Endothelial cell of umbilical vein (primary cell): Measurements from ENCODE around the gene PPP4C. TPM values are rescaled to one million over a fixed set of nuclear protein-coding genes. Genes with fewer than 3 reads are reported as not detected.

Source experiments
- BruUV-seq: library from RNA; stranded (reverse); fragments of 400-500 nt; replicated peaks from 2 replicates; lab custom pipeline; 2021; lab: Mats Ljungman, UMichigan
- CTCF ChIA-PET: fragments of 300-600, 350-600 bp; sonication (Branson Sonifier 250); formaldehyde crosslinking; loops from one replicate; lab custom pipeline; 2021; ENCODE audit warnings: antibody characterized with exemption, inconsistent platforms; lab: Charles Lee
- POLR2A ChIA-PET: fragments of 300-600, 350-600 bp; sonication (Branson Sonifier 250); formaldehyde crosslinking; loops from one replicate; lab custom pipeline; 2021; ENCODE audit warnings: antibody characterized with exemption, inconsistent platforms; lab: Charles Lee
- DNase-seq: peaks from one replicate; pipeline ENCODE4 v3.0.0-alpha.2; 2011; ENCODE audit warnings: low read depth, low spot score
- FAIRE-seq: peaks from 2 replicates; lab custom pipeline; 2011; peaks lifted over from hg19 to GRCh38; lab: Jason Lieb, UNC
- H2AFZ ChIP-seq: 2 replicates; pipeline ENCODE4 v1.6.0; 2012; ENCODE audit warnings: low read depth, low read length, control low read depth, inconsistent platforms
- H3K27ac ChIP-seq: 2 replicates; pipeline ENCODE4 v1.5.1; 2011; ENCODE audit warnings: low read depth, mild to moderate bottlenecking, control low read depth, low read length, moderate library complexity; ENCODE audit not compliant: insufficient read depth
- H3K27me3 ChIP-seq, 2 experiments: 2 replicates each; pipeline versions ENCODE4 v1.6.0 to v1.6.1; 2011; ENCODE audit warnings: low read length in 2 of 2, mixed read lengths in 1 of 2; ENCODE audit not compliant: control insufficient read depth in 2 of 2, insufficient read depth in 2 of 2
- H3K36me3 ChIP-seq, 2 experiments: 2 replicates in 1 of 2; 3 replicates in 1 of 2; pipeline ENCODE4 v1.5.1; 2011; ENCODE audit warnings: low read length in 2 of 2, mild to moderate bottlenecking in 1 of 2, moderate library complexity in 1 of 2; ENCODE audit not compliant: control insufficient read depth in 2 of 2, insufficient read depth in 2 of 2; ENCODE audit errors: extremely low read depth in 1 of 2
- H3K4me1 ChIP-seq: 3 replicates; pipeline ENCODE4 v1.5.1; 2011; ENCODE audit warnings: mild to moderate bottlenecking, low read length; ENCODE audit not compliant: control insufficient read depth, insufficient read depth; ENCODE audit errors: extremely low read depth
- H3K4me2 ChIP-seq: 2 replicates; pipeline ENCODE4 v1.6.1; 2011; ENCODE audit warnings: low read length, control low read depth, mixed read lengths; ENCODE audit not compliant: insufficient read depth
- H3K4me3 ChIP-seq, 3 experiments: fragments of 200-600 bp in 1 of 3; sonication (generic), shearing (Covaris generic) in 1 of 3; replicated peaks in 1 of 3; 2 replicates each; pipeline ENCODE4 v1.5.1; 2011 to 2016; ENCODE audit warnings: control low read depth in 3 of 3, low read length in 3 of 3, mild to moderate bottlenecking in 2 of 3, inconsistent platforms in 1 of 3, low read depth in 1 of 3, moderate library complexity in 1 of 3; ENCODE audit not compliant: insufficient read depth in 1 of 3
- H3K79me2 ChIP-seq: 2 replicates; pipeline ENCODE4 v1.6.0; 2012; ENCODE audit warnings: low read length, inconsistent platforms; ENCODE audit not compliant: control insufficient read depth, insufficient read depth
- H3K9ac ChIP-seq: replicated peaks from 2 replicates; pipeline ENCODE3; 2011; ENCODE audit warnings: low read length, control low read depth; ENCODE audit not compliant: insufficient read depth; ENCODE audit errors: extremely low read depth
- H3K9me1 ChIP-seq: replicated peaks from 3 replicates; pipeline ENCODE4 v1.6.0; 2011; ENCODE audit warnings: mild to moderate bottlenecking, low read length; ENCODE audit not compliant: control insufficient read depth, insufficient read depth; ENCODE audit errors: extremely low read depth
- H3K9me3 ChIP-seq: replicated peaks from 2 replicates; pipeline ENCODE4 v1.5.1; 2012; ENCODE audit warnings: low read length, inconsistent platforms; ENCODE audit not compliant: control insufficient read depth, insufficient read depth
- H4K20me1 ChIP-seq: replicated peaks from 2 replicates; pipeline ENCODE3; 2011; ENCODE audit warnings: mild to moderate bottlenecking, low read length; ENCODE audit not compliant: control insufficient read depth, insufficient read depth; ENCODE audit errors: extremely low read depth
- CTCF ChIP-seq, 2 donors: IDR thresholded peaks; 1 replicate in 1 of 2; 2 replicates in 1 of 2; pipeline ENCODE4 v1.5.1; 2011; ENCODE audit warnings: low read length in 2 of 2, mild to moderate bottlenecking in 2 of 2, moderate library complexity in 2 of 2, control low read depth in 1 of 2, inconsistent platforms in 1 of 2, low read depth in 1 of 2; ENCODE audit not compliant: insufficient read depth in 1 of 2; ENCODE audit errors: extremely low read depth in 1 of 2
- FOS ChIP-seq: IDR thresholded peaks from 2 replicates; pipeline ENCODE4 v1.6.1; 2011; ENCODE audit warnings: mild to moderate bottlenecking, low read length, moderate library complexity, borderline replicate concordance; ENCODE audit not compliant: insufficient read depth
- JUN ChIP-seq: IDR thresholded peaks from 2 replicates; pipeline ENCODE4 v1.6.1; 2011; ENCODE audit warnings: borderline replicate concordance, low read depth; ENCODE audit not compliant: insufficient read length, insufficient read depth
- POLR2AphosphoS5 ChIP-seq: IDR thresholded peaks from 2 replicates; pipeline ENCODE4 v1.6.1; 2012; ENCODE audit warnings: low read depth, mild to moderate bottlenecking, control low read depth, low read length, moderate library complexity; ENCODE audit not compliant: insufficient read depth
- dilution Hi-C: fragments of 300-500 bp; cut with MboI; formaldehyde crosslinking; loops from one replicate; pipeline ENCODE4 v1.15.0; 2019; ENCODE audit warnings: low sequenced_read_pairs; ENCODE audit not compliant: extremely low pct_ligation_motif_present
- intact Hi-C: fragments of 100-400 bp; cut with micrococcal nuclease; formaldehyde crosslinking; loops from one replicate; pipeline ENCODE4 v1.10.0; 2022
- polyA plus RNA-seq, 4 experiments: library from polyadenylated mRNA; depleted of rRNA in 3 of 4; stranded (reverse) in 3 of 4; unstranded in 1 of 4; fragments of >200 nt; gene quantifications; 2 replicates each; pipeline versions ENCODE4 v1.2.1 to v1.2.3, GENCODE V29; 2011 to 2012; ENCODE audit warnings: missing spikeins in 1 of 4
- total RNA-seq: library from RNA; stranded (reverse); gene quantifications from 2 replicates; pipeline ENCODE4 v1.2.3, GENCODE V29; 2021

Gene PPP4C
- total and polyA plus RNA-seq, 2 donors (not counting 3 experiments of a cell fraction or from before 2014, with no cell fraction given): 167 to 327 TPM

- peak overlapping the region; percentile 91 for H3K4me2 ChIP-seq
- no peaks in the 10 kb centered on the region for H3K27me3 ChIP-seq
- H3K27ac ChIP-seq: peak overlapping the region; percentile 78
- ChIA-PET CTCF (interaction anchor here (1.1 to 4.5 kb wide), 7 partner anchors 11 to 45 kb away, joined by 3 to 53 read pairs (median 9); partner anchors contain the start of gene TBX6), POLR2A (interaction anchor here (0.8 to 2.8 kb wide), 4 partner anchors 9 to 25 kb away, joined by 3 to 21 read pairs (median 11); partner anchors contain the start of gene PPP4C)
- H2AFZ ChIP-seq: no peak overlapping the region
- DNase-seq (no peak), FAIRE-seq (peak; percentile 26)
- H3K79me2 ChIP-seq: peaks cover 46% of the 10 kb centered on the region
- intact Hi-C loops (no loop called here), dilution Hi-C loops (no loop called here)
- no peaks in the 10 kb centered on the region for H4K20me1 ChIP-seq
- BruUV-seq: no TSS peak
- H3K4me1 ChIP-seq: peaks cover 29% of the 10 kb centered on the region
- H3K36me3 ChIP-seq: peaks cover 24 to 39% of the 10 kb centered on the region in 2 experiments
- H3K9ac ChIP-seq: peak overlapping the region; percentile 82
- TF ChIP-seq CTCF (IDR thresholded peaks at IDR 0.05; ENCODE audit: extremely low read depth in 1 of 2, insufficient read depth in 1 of 2, low read depth in 1 of 2, low read length in 2 of 2) (no peak), FOS (no peak), JUN (no peak), POLR2AphosphoS5 (no peak)
- no peaks in the 10 kb centered on the region for H3K9me3 ChIP-seq
- H3K4me3 ChIP-seq: peak overlapping the region; percentile 71 to 95 (median 91)
- H3K9me1 ChIP-seq: no peaks in the 10 kb centered on the region
Observed at GRCh38 chr16:30066761-30067583, 8.8 kb upstream of the PPP4C start.
